Kidney (tissue), 14 donors: Measurements from ENCODE around the gene ACTN4. TPM values are rescaled to one million over a fixed set of nuclear protein-coding genes. Genes with fewer than 3 reads are reported as not detected.
A peak's percentile ranks its signal among the peaks of the same experiment; 100 is the strongest.
"Not testable (repeated sequence)": the region's sequence is repeated elsewhere in the genome, so short reads cannot be mapped to it uniquely, and the experiment has no call there.

Experiments
- DNase-seq, 5 donors: peaks; one replicate each; pipeline ENCODE4 v3.0.0-alpha.2; 2013 to 2020
- FAIRE-seq: peaks from 2 replicates; lab custom pipeline; 2012; peaks lifted over from hg19 to GRCh38; lab: Jason Lieb, UNC
- H3K27ac ChIP-seq, 2 donors: one replicate each; pipeline ENCODE4 v1.7.0; 2013; ENCODE audit warnings: low read depth in 2 of 2, low read length in 2 of 2, inconsistent platforms in 1 of 2
- H3K27me3 ChIP-seq: one replicate; pipeline ENCODE4 v1.7.1; 2013; ENCODE audit warnings: low read length, inconsistent platforms; ENCODE audit not compliant: control insufficient read depth, insufficient read depth
- H3K36me3 ChIP-seq, 3 donors: one replicate each; pipeline versions ENCODE4 v1.7.0 to v1.7.1; 2013; ENCODE audit warnings: low read length in 3 of 3, control low read depth in 1 of 3, inconsistent platforms in 1 of 3; ENCODE audit not compliant: insufficient read depth in 3 of 3, control insufficient read depth in 2 of 3
- H3K4me1 ChIP-seq, 3 donors: one replicate each; pipeline versions ENCODE4 v1.7.0 to v1.7.1; 2013; ENCODE audit warnings: low read length in 3 of 3, inconsistent platforms in 1 of 3, low read depth in 1 of 3; ENCODE audit not compliant: control insufficient read depth in 2 of 3, insufficient read depth in 2 of 3
- H3K4me3 ChIP-seq, 3 donors: one replicate each; pipeline versions ENCODE4 v1.7.0 to v1.8.1; 2013; ENCODE audit warnings: low read length in 3 of 3, control low read depth in 1 of 3, inconsistent platforms in 1 of 3
- H3K9ac ChIP-seq, 3 donors: one replicate each; pipeline versions ENCODE4 v1.7.0 to v1.7.1; 2013; ENCODE audit warnings: low read length in 3 of 3, control low read depth in 1 of 3, inconsistent platforms in 1 of 3
- H3K9me3 ChIP-seq, 3 donors: one replicate each; pipeline versions ENCODE4 v1.7.0 to v1.7.1; 2013; ENCODE audit warnings: low read length in 3 of 3, control low read depth in 1 of 3, inconsistent platforms in 1 of 3; ENCODE audit not compliant: control insufficient read depth in 2 of 3, insufficient read depth in 1 of 3
- CTCF ChIP-seq: IDR thresholded peaks from 3 replicates; pipeline ENCODE4 v1.5.1; 2012; ENCODE audit warnings: mild to moderate bottlenecking, moderate library complexity, borderline replicate concordance; ENCODE audit not compliant: insufficient read depth; ENCODE audit errors: extremely low read depth
- intact Hi-C: fragments of 100-400 bp; cut with DNase I; formaldehyde crosslinking; loops from one replicate; pipeline ENCODE4 v1.11.1; 2022
- polyA plus RNA-seq: library from polyadenylated mRNA; stranded (reverse); fragments of 350-450 nt; fragmentation: Illumina TruSeq; extraction: RNeasy Lipid Tissue Mini Kit (QIAGEN cat#74804); gene quantifications from one replicate; pipeline ENCODE4 v1.2.3, GENCODE V29; 2014; ENCODE audit warnings: low read depth, low replicate concordance; ENCODE audit not compliant: insufficient read depth
- total RNA-seq: library from RNA; stranded (reverse); fragmentation: NEBNext Ultra II Directional; extraction: Animal tissue kit (Norgen Biotek cat#: 25700); gene quantifications from one replicate; pipeline ENCODE4 v1.2.1, GENCODE V29; 2021
- donor health status: control.
- donor health status: control.
- donor health status: control.
- donor health status: control.
- donor health status: control.
- donor health status: DM: yes; HTN: yes; CAD: no.
- donor health status: Normal renal cell carcinoma (clear cell type).

Gene ACTN4
- total and polyA plus RNA-seq, 2 donors from 2014 or later = 231 to 606 TPM

GRCh38 chr19:38629568-38629967 is 17.9 kb upstream of the ACTN4 start:
- Histone ChIP-seq H3K27ac (no peak overlapping the region), H3K27me3 (no peaks in the 10 kb centered on the region), H3K36me3 (peaks cover 0 to 26% (median 19%) of the 10 kb centered on the region in 3 donors), H3K9me3 (no peaks in the 10 kb centered on the region), H3K4me3 (no peak overlapping the region), H3K9ac (no peak overlapping the region), H3K4me1 (peaks cover 0 to 3% (median 0%) of the 10 kb centered on the region in 3 donors)
- no peak for FAIRE-seq
- no peak for TF ChIP-seq CTCF
- DNase-seq = no peak
- intact Hi-C loops = loop anchor here (10.0 kb wide), 1 partner anchor 235 kb away; no protein-coding TSS in a partner anchor

- intact Hi-C loops, DNase-seq: not testable (repeated sequence)
- peaks cover 2 to 26% (median 13%) of the 10 kb centered on the region in 3 donors for H3K36me3 ChIP-seq
Measured at GRCh38 chr19:38631301-38631700, 16.1 kb upstream of the ACTN4 start.

GRCh38 chr19:38631811-38632475 is 15.5 kb upstream of the ACTN4 start:
- FAIRE-seq, H3K4me3 ChIP-seq, H3K27ac ChIP-seq, H3K27me3 ChIP-seq, H3K9ac ChIP-seq, H3K4me1 ChIP-seq, H3K9me3 ChIP-seq, intact Hi-C loops: not testable (repeated sequence)
- peaks cover 2 to 23% (median 11%) of the 10 kb centered on the region in 3 donors for H3K36me3 ChIP-seq
- DNase-seq = peak in 2 of 5 donors; percentile 57 to 58

More at GRCh38 chr19:38631301-38631700, 16.1 kb upstream of the ACTN4 start:
- H3K27ac ChIP-seq, H3K27me3 ChIP-seq, H3K9me3 ChIP-seq, H3K9ac ChIP-seq, H3K4me3 ChIP-seq, FAIRE-seq, H3K4me1 ChIP-seq: not testable (repeated sequence)

GRCh38 chr19:38632476-38633213 is 14.8 kb upstream of the ACTN4 start:
- intact Hi-C loops = no loop called here
- Histone ChIP-seq H3K4me1 (peaks cover 0 to 8% (median 0%) of the 10 kb centered on the region in 3 donors), H3K4me3 (no peak overlapping the region), H3K9ac (no peak overlapping the region), H3K27me3 (no peaks in the 10 kb centered on the region), H3K36me3 (peaks cover 2 to 23% (median 9%) of the 10 kb centered on the region in 3 donors), H3K9me3 (no peaks in the 10 kb centered on the region), H3K27ac (no peak overlapping the region)
- no peak for TF ChIP-seq CTCF
- DNase-seq (no peak), FAIRE-seq (no peak)
